Prostate gland (tissue), 2 donors: ENCODE results near the gene SQSTM1. TPM values are rescaled to one million over a fixed set of nuclear protein-coding genes. Genes with fewer than 3 reads are reported as not detected.

Experiments used
- DNase-seq: peaks from one replicate; pipeline ENCODE4 v3.0.0-alpha.2; 2019; ENCODE audit warnings: low spot score
- H3K27ac ChIP-seq, 2 donors: fragments of 200-600 bp; sonication (generic); 2 replicates each; pipeline ENCODE4 v1.5.1; 2017 to 2019
- H3K27me3 ChIP-seq: fragments of 200-600 bp; sonication (generic); replicated peaks from 2 replicates; pipeline ENCODE4 v1.5.1; 2019; ENCODE audit not compliant: insufficient read depth
- H3K36me3 ChIP-seq, 2 donors: fragments of 200-600 bp; sonication (generic); 1 replicate in 1 of 2; 2 replicates in 1 of 2; pipeline versions ENCODE4 v1.5.1 to v1.8.1; 2017 to 2019
- H3K4me1 ChIP-seq: fragments of 200-600 bp; sonication (generic); replicated peaks from 2 replicates; pipeline ENCODE4 v1.5.1; 2019
- H3K4me3 ChIP-seq, 2 donors: fragments of 200-600 bp; sonication (generic); 2 replicates each; pipeline ENCODE4 v1.5.1; 2017 to 2019
- H3K9me3 ChIP-seq: fragments of 200-600 bp; sonication (generic); 2 replicates; pipeline ENCODE4 v1.5.1; 2017
- POLR2A ChIP-seq: fragments of 450-650 bp; IDR thresholded peaks from one replicate; pipeline ENCODE4 v1.6.1; 2016; ENCODE audit warnings: antibody characterized with exemption, mild to moderate bottlenecking
- POLR2AphosphoS5 ChIP-seq: sonication (generic); formaldehyde crosslinking; IDR thresholded peaks from one replicate; pipeline ENCODE4 v1.6.1; 2017; ENCODE audit warnings: antibody characterized with exemption
- WGBS: methylation state at CpG from one replicate; pipeline ENCODE4 v1.1.5; 2018; 5-methylcytosine and 5-hydroxymethylcytosine counted together
- intact Hi-C: fragments of 100-400 bp; cut with DNase I; formaldehyde crosslinking; loops from one replicate; pipeline ENCODE4 v1.14.2; 2022
- microRNA counts, 2 donors: library from miRNA; unstranded; fragments of <30 nt; microRNA quantifications; one replicate each; lab custom pipeline; 2016 to 2017
- microRNA-seq: library from miRNA; unstranded; fragments of <30 nt; microRNA quantifications from one replicate; pipeline ENCODE4, GENCODE V29; 2016
- small RNA-seq, 2 donors: library from RNA; depleted of rRNA; stranded (forward); fragments of <200 nt; gene quantifications; one replicate each; pipeline ENCODE3, GENCODE V24; 2016
- total RNA-seq, 2 donors: library from RNA; depleted of rRNA; stranded (reverse); fragments of >200 nt; gene quantifications; one replicate each; pipeline ENCODE4 v1.1.0, GENCODE V29; 2016
- TF ChIP-seq, protein P1 (sequence below), 4 experiments: fragments of 200-600 bp in 2 of 4; fragments of 450-650 bp in 2 of 4; sonication (generic) in 2 of 4; IDR thresholded peaks; 1 replicate in 3 of 4; 2 replicates in 1 of 4; pipeline ENCODE4 v1.5.1; 2016 to 2019; ENCODE audit warnings: antibody characterized with exemption in 4 of 4, mild to moderate bottlenecking in 2 of 4, moderate library complexity in 2 of 4

Gene SQSTM1
- total RNA-seq, 2 donors from 2014 or later: 377 to 527 TPM

DNA sequence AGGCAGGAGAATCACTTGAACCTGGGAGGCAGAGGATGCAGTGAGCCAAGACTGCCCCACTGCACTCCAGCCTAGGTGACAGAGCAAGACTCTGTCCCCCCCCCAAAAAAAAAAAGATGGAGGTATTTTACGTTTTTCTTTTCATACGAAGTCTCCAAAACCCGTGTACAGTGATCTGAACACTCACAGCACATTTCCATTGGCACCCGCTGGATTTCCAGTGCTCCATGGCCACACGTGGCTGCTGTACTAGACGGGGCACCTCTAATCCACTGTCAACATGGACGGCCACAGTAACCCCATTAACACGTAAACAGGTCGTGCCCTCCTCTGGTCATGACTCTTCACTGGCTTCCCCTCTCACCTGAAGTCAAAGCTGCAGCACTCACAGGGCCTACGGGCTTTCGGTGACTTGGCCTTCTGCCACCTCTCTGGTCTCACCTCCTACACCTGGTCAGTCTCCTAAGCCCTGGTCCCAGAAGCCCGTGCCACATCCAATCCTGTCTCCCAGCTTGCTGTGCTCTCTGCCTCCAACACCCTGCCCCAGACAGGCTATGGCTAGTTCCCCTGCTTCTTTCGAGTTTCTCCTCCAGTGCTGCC is 64.9 kb downstream of the SQSTM1 start:
- Histone ChIP-seq H3K4me3 (no peak overlapping the region), H3K27me3 (no peaks in the 10 kb centered on the region), H3K9me3 (no peaks in the 10 kb centered on the region), H3K36me3 (peaks cover 0 to 6% of the 10 kb centered on the region in 2 donors), H3K4me1 (no peaks in the 10 kb centered on the region), H3K27ac (no peak overlapping the region)
- TF ChIP-seq POLR2A (no peak), POLR2AphosphoS5 (no peak)
- TF ChIP-seq, protein P1, sequence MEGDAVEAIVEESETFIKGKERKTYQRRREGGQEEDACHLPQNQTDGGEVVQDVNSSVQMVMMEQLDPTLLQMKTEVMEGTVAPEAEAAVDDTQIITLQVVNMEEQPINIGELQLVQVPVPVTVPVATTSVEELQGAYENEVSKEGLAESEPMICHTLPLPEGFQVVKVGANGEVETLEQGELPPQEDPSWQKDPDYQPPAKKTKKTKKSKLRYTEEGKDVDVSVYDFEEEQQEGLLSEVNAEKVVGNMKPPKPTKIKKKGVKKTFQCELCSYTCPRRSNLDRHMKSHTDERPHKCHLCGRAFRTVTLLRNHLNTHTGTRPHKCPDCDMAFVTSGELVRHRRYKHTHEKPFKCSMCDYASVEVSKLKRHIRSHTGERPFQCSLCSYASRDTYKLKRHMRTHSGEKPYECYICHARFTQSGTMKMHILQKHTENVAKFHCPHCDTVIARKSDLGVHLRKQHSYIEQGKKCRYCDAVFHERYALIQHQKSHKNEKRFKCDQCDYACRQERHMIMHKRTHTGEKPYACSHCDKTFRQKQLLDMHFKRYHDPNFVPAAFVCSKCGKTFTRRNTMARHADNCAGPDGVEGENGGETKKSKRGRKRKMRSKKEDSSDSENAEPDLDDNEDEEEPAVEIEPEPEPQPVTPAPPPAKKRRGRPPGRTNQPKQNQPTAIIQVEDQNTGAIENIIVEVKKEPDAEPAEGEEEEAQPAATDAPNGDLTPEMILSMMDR (IDR thresholded peaks at IDR 0.05): no peak
- DNase-seq: no peak
- WGBS: 91% methylated on average over 13 of the region's 13 CpGs
- intact Hi-C loops: no loop called here

DNA sequence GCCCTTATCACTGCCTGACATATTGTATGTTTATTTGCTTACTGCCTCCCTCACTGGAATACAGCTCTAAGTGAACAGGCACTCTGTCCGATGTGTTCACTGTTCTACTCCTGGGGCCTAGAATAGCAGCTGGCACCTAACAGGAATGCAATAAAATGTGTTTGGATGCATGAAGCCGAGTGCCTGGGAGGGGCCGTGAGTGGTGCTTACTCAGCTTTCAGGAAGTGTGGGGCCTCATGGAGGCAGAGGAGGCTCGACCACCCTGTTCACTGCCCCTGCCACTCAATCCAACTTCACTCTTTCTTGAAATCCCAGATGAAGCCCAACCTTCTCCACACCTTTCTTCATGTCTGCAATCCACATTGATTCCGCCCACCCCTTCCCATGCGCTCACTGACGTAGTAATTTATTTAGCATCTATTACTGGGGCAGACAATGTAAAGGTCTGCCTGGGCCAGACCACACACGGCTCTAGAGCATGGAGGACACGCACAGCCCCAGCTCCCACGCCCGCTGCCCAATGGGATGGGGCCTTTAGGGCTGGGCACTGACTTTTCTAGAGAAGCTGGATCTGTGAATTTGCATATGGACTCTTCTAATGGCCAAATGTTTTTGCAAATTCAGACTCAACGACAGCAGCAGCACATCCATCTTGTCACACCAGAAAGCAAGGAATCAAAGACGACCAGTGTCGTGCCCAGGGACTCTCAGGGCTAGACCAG is 65.6 kb downstream of the SQSTM1 start:
- Histone ChIP-seq H3K9me3 (no peaks in the 10 kb centered on the region), H3K36me3 (peaks cover 0 to 12% of the 10 kb centered on the region in 2 donors), H3K4me3 (no peak overlapping the region), H3K4me1 (no peaks in the 10 kb centered on the region), H3K27ac (no peak overlapping the region), H3K27me3 (no peaks in the 10 kb centered on the region)
- no peak for DNase-seq
- intact Hi-C loops: no loop called here
- WGBS: 70% methylated on average over 14 of the region's 14 CpGs
- TF ChIP-seq, protein P1 (IDR thresholded peaks at IDR 0.05): no peak
- peak; percentile 30 for TF ChIP-seq POLR2AphosphoS5

- no peaks in the 10 kb centered on the region for H3K4me1 ChIP-seq
- no peak overlapping the region for H3K27ac ChIP-seq
- H3K27me3 ChIP-seq: no peaks in the 10 kb centered on the region
- WGBS: 94% methylated on average over 11 of the region's 11 CpGs
- TF ChIP-seq POLR2AphosphoS5 (no peak), POLR2A (no peak)
- TF ChIP-seq, protein P1 (IDR thresholded peaks at IDR 0.05): no peak
- H3K4me3 ChIP-seq: no peak overlapping the region
- H3K36me3 ChIP-seq: peaks cover 3 to 13% of the 10 kb centered on the region in 2 donors
- intact Hi-C loops: no loop called here
- DNase-seq: no peak
- H3K9me3 ChIP-seq: no peaks in the 10 kb centered on the region
These were observed 66.4 kb downstream of the SQSTM1 start for GRCh38 chr5:179887095-179887494.

MicroRNAs within 50 kb of the gene (microRNA counts, 767-probe panel; counts per million panel counts)
- 0 to 431 counts per million in 2 donors for microRNA hsa-miR-1229 (lab: Ali Mortazavi, UCI)

Small RNA genes within 50 kb of the gene (microRNA-seq; reads per million reads assigned to microRNA genes)
- gene MIR1229: 1.8 reads per million, percentile 26 among the genes with 10 or more reads in this experiment

Small RNA genes within 50 kb of the gene (small RNA-seq; reads per million reads assigned to genes)
- gene MIR1229: 0.09 to 0.30 reads per million in 2 donors
- gene RF00019: 0 reads per million in 2 donors

Other genes with a start within 250 kb of the SQSTM1 start
- gene HNRNPH1, start 197.2 kb upstream of the SQSTM1 start, total RNA-seq: 100 to 1,000 TPM; 260 to 398 TPM
- 1 to 10 TPM in 1 of 2 donors, not detected in 1; 5.0 TPM for gene CBY3, start 139.9 kb upstream of the SQSTM1 start, total RNA-seq
- 100 to 1,000 TPM; 341 to 468 TPM for gene CANX, start 121.9 kb upstream of the SQSTM1 start, total RNA-seq
- gene MAML1, start 88.1 kb upstream of the SQSTM1 start, total RNA-seq: 10 to 100 TPM; 33.9 to 54.7 TPM
- 1 to 10 TPM; 7.8 to 8.2 TPM for gene LTC4S, start 26.9 kb upstream of the SQSTM1 start, total RNA-seq
- gene MGAT4B, start 14.0 kb upstream of the SQSTM1 start, total RNA-seq: 100 to 1,000 TPM in 1 of 2 donors, 10 to 100 TPM in 1; 82.7 to 142 TPM
- 10 to 100 TPM; 30.0 to 55.2 TPM for gene MRNIP, start 37.9 kb downstream of the SQSTM1 start, total RNA-seq
- gene TBC1D9B, start 87.0 kb downstream of the SQSTM1 start, total RNA-seq: 100 to 1,000 TPM in 1 of 2 donors, 10 to 100 TPM in 1; 64.1 to 163 TPM